Activated CD4-positive, alpha-beta T cell treated with anti-CD3 and anti-CD28 coated beads, Interleukin-10, Interleukin-2, amounts not matched to agents 100 ng/mL and 50 ng/mL, durations not matched to agents 16 hours and 8 hours (primary cell): Measurements from ENCODE around the gene PICK1.
A peak's percentile ranks its signal among the peaks of the same experiment; 100 is the strongest.
"Not testable (repeated sequence)": the region's sequence is repeated elsewhere in the genome, so short reads cannot be mapped to it uniquely, and the experiment has no call there.

Source experiments
- DNase-seq: peaks from one replicate; pipeline ENCODE4 v3.0.0-alpha.2; 2020

The PICK1 gene

DNA sequence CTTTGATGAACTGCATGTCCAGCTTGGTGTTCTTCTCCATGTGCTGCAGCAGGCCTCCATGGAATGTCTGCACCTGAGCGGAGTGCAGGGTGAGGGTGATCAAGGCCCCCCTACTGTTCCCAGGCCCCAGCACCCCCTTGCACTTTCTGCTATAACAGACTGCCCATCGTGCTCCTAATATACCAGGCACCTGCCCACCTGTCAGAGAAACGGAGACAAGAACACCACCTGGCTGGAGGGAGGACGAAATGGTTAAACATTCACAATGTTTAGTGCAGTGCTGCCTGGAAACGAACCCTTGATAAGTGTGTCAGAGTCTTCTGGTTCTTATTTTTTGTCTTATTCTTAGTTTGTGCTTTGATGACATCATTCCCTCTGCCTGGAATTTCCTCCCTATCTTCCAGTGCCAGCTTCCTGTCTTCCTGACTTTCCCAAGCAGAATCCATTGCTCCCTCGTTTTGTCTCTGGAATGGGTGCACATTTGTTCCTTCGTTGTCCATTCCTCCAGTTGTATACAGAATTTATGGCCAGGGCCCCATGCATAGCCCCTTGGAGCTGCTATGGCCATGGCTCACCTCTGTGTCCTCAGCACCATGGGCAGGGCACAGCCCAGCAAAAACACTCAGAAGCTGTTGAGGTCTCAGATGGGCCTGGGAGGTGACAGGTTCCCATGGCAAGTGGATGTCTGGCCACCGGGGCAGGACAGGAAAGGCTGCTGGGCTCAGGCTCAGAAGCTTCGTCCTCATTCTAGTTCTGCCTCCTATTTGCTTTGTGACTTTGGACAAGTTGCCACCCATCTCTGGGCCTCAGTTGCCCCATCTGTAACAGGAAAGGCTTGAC, 41.4 kb downstream of the PICK1 start:
- DNase-seq = no peak

DNA sequence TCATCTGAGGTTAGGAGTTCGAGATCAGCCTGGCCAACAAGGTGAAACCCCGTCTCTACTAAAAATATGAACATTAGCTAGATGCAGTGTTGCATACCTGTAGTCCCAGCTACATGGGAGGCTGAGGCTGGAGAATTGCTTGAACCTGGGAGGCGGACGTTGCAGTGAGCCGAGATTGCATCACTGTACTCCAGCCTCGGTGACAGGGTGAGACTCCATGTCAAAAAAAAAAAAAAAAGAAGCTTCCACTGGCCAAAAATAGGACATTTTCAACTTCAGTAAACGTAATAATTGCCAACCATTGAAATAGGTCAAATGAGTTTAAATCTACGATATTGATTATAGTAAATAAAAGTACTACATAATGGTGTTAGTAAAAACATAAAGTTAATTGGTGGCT, 46.4 kb downstream of the PICK1 start:
- no peak for DNase-seq

DNA sequence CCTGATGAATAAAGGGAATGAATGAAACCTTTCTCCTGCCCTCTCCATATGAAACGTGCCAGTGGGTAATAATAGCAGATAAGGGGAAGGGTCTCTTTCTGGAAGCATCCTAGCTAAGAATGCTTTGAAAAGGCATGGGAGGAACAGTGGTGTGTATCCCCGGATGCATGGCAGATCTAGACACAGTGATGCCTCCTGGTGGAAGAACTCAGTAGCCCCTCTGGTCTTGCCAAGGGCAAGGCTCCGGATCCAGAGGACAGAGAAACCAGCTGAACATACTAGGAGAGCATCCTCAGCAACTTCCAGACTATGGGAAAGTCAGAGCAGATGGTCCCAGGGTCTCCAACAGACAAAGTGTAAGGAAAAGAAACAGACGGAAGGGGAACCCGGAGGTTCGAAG, 46.9 kb downstream of the PICK1 start:
- no peak for DNase-seq

DNA sequence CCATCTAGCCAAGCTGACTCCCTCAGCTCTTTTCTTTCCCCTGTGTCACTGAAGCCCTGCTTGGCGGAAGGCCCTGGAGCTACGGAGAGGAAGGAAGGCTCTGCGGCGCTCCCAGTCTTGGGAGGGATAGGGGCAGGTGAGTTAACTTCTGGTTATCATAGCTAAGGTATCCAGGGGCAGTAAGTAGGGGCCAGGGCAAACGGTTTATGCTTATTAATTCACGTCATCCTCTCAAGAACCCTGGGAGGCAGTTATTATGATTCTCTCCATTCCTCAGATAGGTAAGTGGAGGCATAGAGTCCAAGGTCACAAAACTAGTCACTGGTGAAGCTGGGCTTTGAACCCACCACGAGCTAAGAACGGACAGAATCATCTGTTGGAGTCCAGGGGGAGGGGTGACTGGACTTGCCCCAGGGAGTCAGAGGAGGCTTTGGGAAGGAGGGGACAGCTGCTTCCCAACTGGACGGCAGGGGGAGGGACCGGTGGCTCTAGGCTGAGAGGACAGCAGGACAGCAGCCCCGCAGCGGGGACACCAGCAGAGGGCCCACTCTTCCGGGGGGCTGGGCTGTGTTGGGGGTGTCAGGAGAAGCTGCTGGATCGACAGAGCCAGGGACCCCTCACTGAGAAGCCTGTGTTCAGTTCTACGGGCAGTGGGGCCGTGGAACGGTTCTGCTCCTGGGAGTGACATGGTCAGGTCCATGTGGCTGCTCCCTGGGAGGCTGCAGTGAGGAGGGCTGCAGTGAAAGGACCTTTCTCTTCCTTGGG, 49.8 kb downstream of the PICK1 start:
- DNase-seq = no peak

DNA sequence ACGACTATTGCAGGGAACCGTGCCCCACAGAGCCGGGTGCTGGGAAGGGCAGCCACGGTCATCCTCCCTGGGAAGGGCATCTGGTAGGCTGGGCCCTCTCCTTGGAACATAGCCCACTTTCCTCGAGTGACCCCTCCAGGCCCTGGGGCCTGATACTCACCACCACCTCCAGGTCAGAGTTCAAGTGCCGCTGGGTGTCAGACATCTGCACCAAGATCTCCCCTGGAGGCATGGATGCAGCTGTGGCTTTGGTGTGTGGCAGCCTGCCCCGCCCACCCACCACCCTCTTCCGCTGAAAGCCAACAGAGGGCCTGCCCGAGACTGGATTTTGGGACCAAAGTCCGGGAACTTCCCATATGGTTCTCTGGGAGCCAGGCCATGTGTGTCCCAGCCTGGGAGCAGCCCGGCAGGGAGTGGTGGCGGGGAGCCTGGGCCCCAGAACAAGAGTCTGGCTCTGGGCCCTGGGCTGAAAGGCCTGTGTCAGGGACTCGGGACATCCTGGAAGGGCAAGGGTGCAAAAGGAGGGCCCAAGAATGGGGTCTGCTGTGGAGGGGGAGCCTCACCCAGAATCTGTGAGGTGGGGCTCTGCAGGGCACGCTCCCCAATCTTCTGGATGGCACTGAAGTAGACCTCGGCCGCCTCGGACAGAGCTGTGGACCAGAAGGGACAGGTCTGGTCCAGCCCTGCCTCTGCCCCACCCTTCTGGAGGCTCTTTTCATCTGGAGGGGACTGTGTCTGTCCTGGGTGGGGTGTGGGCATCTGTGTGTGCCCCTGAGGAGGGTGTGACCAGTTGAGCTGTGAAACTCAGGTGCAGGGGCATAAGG, 50.7 kb downstream of the PICK1 start:
- no peak for DNase-seq

DNA sequence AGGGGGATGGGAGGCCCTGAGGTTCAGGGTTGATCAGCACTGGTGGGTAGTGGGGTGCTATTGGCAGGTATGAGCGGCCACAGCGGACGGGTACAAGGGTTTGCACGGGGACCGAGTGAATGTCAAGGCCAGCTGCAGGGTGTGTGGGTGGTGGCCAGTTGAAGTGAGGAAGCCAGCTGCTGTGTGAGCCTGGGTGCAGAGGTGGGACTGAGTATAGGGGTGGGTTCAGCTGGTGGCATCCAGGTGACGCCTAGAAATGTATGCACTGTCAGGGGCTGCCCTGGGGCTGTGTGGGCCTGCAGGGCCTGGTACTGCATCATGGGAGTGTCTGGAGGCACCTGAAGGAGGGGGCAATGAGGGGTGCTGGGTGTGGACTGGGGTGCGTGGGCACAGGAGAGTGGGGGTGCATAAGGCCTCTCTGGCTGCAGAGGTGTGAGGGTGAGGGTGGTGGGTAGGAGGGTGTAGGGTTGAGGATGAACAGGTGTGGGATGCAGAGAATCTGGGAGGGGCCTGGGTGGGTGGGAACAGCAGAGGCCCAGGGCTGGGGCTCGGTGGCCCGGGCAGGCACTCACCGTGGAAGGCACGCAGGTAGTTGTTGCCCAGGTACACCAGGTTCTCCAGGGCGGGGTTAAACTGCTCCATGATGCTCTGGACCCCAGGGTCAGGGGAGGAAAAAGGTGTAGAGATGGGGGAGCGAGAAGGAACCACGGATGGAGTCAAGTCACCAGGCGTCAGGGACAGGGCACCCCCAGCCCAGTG, 51.5 kb downstream of the PICK1 start:
- no peak for DNase-seq

DNA sequence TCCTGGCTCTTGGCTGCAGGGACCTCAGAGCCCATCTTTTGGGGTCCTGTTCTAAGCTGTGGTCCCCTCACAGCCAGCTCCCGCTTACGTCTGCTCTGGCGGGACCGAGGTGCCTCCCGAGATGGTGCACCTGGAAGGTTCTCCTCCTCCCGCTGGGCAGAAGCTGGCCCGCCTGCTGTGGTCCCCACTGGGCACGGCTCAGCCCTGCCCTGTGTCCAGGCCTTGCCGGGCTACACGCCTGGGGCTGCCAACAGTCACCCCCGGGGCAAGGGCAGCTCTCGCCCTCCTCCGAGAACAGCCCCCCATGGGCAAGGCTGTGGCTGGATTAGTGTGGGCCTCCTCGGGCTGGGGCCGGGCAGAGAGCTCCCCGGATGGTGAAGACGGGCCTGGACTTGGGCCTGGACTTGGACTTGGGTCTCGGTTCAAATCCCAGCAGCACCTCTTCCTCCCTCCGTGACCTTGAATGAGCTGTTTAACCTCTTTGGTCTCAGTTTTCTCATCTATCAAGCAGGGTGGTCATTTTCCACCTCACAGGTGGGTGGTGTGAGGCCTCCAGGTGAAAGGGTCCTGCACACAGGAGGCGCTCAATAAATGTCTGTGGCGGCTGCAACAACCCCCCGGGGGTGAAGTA, 52.3 kb downstream of the PICK1 start:
- DNase-seq = no peak

DNA sequence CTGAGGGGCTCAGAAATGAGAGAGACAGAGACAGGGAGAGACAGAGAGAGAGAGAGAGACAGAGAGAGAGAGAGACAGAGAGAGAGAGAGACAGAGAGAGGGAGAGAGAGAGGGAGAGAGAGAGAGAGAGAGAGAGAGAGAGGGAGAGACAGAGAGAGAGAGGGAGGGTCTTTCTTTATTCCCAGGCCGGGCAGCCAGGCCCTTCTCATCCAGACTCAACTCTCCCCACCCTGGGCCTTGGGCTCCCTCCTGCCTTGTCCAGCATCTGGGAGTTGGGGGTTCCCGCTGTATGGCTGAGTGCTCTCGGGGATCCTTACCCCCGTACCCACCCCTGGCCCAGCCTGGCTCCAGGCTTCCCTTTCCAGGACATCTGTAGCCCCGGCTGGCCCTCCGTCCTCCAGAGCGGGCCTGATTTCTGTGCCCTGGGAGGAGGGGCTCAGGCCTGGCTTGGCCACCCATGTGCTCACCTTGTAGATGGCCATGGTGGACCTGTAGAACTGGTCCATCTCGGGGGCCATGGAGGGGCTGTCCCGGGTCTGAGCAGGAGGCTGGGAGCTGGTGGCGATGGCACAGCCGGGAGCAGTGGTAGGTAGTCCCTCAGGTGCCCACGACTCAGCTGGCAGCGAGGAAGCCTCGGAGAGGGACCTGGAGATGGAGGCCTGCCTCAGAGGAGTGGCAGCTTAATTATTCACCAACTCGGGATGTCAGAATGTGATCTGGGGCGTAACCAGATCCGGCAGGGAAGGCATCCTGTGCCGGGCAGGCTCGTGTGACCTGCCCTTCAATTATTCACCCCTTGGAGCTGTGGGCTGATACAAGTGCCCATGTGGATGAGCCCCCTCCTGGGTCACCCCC, 53.0 kb downstream of the PICK1 start, which contains the start of gene BAIAP2L2:
Gene BAIAP2L2, minus strand, starts transcription at position 677 of the 855 bp plus-strand sequence. Its CDS starts 159 bp downstream, at position 518.
- DNase-seq = no peak

DNA sequence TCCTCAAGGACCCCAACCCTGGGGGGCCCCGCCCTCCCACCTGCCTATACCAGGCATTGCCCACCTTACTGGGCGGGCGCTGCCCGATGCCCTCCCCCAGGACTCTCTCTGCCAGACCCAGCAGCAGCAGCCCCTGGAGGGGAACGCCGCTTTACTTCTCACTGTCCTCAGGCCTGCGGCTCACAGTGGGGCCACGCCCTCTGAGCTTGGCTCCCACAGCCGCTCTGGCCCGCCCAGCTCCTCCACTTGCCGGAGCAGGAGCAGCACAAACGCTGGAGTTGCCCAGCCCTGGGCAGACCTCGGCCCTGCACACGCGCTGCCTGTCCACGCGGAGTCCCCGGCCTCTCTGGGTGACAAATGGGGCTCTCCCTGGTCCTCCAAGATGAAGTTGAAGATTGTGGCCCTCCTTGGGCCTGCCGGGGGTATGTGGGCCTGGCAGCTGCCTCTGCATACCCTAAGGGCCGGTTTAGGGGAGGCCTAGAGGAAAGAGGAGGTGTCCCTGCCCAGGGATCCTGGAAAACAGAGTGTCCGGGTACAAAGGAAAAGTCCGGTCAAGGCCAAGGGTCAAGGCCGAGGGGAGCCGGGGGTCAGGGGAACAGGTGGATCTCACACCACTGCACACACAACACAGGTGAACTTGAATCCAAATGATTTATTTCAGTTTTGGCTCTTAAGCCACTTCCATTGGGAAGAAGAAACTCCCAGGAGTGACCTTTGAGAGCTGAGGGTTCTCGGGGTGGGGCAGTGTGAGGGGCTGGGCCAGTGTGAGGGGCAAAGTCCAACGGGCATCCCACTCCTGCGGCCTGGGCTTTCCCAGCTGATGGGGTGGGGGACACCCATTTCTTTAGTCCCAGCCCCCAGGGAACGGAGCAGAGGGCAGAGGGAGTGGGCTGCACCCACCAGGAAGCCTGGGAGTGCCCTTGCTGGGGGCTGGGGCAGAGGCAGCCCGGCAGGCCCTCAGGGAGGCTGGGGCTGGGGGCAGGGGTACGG, 54.0 kb downstream of the PICK1 start:
- no peak for DNase-seq

DNA sequence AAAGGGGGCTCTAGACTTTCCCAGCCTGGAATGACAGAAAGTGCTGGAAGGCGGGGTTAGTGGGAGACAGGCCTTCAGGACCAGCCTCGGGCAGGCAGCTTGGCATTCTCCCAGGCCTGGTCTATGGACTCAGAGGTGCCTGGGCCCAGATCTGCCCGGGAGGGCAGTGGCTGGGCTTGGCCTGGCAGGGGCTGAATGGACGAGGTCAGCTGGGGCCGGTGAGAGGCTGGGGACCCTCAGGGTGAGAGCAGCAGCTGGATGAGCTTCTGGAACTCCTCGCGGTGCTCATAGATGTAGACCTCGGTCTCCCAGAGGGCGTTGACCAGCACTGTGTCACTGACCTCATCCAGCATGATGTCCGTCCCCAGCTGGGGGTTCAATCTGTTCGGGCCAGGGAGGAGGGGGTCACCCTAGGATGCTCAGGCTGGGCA, 54.7 kb downstream of the PICK1 start:
- no peak for DNase-seq

DNA sequence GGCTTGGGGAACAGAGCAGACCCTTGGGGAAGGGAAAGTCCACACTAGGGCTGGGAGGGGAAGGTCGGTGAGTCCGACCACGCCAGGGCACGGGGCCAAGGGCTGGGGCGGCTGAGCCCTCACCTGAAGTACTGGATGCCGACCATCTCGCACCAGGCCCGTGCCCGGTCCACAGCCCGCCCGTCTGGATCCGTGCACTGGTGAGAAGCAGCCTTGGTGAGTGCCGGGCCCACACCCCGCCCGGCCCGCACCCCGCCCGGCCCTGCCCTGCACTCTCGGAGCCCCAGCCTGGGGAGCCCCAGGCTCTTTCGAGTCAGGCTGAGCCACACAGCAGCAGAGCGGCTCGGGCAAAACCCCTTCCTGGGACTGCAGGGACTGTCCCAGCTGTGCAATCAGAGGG, 55.2 kb downstream of the PICK1 start:
- DNase-seq = no peak

DNA sequence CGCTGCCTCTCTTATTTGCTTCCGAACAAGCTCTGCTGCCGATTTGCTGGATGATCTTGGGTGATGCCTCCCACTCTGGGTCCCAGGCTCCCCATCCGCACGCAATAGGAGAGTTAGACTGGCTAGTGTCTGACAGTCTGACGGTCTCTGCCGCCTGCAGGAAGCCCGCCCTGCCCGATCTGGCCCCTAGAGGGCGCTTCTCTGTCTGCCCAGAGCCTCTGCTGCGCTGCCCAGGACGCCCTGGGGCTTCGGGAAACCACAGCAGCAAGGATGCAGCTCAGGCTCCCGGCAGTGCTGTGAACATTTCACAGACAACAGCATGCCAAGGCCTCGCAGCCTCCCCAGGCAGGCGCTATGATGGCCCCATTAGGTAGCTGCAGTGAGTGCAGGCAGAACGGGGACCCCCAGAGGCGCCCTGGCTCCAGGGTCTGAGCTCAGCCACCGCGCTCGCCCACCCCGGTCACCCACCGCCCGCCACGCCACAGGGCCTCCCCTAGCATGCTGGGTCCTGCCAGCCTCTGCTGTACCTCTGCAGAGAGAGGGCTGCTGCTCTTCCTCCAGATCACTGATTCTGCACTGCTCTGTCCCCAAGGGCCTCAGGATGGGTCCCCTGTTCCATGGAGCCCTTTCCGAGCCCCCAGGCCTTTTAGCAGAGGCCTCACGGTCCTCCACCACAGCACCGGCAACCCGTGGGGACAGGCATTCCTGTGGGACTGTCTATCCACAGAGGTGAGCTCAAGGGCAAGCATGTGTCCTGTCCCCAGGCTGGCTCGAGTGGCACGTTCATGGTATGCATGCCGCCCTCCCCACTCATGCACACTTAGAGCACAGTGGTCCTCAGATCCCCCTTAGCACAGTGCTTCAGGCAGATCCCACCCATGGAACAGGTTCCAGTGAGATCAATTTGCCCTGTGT, 57.5 kb downstream of the PICK1 start:
- DNase-seq = peak; percentile 82

DNA sequence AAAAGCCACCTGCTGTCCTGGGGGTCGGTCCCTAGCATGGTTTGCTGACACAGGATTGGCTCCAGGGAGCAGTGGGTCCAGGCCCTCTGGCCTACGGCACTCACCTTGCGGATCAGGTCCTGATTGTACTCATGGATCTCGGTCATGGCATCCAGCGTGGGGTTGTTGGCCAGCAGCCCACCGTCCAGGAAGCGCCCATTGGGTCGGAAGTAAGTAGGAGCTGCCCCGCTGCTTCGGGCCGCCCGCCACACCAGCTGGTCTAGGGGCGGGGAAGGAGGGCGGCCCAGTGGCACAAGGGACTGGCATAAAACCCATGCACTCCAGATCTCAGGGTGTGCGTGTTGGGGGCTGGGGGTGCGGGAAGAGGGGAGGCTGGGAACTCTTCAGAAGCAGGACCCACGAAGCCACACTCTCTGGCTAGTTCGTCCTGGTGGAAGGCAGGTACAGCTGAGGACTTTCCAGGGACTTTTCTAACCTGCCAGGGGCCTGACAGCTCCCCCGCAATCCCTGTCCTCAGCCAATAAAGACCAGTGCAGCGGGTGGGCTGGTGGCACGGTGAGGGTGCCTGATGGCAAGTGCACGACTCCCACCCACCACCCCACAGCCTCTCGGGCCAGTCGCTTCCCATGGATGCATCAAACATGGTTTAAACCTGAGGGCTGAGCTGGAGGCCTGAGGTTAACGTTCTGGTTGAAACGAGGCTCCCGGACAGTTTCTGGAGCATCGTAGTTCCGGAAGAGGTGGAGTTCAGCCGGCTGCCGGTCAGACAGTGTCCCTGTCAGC, 58.4 kb downstream of the PICK1 start:
- no peak for DNase-seq

DNA sequence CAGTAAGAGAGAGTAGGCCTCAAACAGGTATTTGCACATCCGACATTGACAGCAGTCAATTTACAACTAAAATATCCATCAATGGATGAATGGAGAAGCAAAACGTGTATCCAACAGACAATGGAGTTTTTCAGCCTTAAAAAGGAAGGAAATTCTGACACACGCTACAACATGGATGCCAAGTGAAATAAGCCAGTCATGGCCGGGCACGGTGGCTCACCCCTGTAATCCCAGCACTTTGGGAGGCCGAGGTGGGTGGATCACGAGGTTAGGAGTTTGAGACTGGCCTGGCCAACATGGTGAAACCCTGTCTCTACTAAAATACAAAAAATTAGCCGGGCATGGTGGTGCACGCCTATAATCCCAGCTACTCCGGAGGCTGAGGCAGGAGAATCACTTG, 60.4 kb downstream of the PICK1 start:
- DNase-seq = not testable (repeated sequence)

DNA sequence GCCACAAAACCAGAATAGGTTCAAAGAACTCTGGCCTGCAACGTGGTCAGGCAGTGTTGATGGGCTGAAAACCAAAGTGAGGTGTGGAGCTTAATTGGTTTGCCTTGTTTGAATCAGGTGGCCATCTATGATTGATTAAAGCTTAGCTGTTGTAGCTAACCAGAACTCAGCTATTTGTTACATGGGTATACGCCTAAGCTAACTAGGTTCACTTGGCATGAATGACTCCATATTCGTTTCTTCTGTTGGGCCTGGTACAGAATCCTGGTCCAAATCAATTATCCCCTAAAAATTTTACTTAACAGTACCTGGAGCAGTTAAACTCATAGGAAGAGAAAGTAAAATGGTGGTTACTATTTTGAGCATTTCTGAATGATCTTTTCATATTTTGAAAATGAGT, 61.0 kb downstream of the PICK1 start:
- DNase-seq = no peak

DNA sequence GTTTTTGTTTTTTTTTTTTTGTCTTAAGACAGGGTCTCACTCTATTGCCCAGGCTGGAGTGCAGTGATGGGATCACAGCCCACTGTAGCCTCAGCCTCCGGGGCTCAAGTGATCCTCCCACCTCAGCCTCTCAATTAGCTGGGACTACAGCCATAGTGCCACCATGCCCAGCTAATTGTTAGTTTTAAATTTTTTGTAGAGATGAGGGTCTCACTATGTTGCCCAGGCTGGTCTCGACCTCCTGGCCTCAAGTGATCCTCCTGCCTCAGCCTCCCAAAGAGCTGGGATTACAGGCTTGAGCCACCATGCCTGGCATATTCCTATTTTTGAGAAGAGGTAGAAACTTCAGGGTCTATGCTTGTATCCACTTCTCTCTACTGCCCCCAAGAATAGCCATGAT, 61.5 kb downstream of the PICK1 start:
- DNase-seq = not testable (repeated sequence)

DNA sequence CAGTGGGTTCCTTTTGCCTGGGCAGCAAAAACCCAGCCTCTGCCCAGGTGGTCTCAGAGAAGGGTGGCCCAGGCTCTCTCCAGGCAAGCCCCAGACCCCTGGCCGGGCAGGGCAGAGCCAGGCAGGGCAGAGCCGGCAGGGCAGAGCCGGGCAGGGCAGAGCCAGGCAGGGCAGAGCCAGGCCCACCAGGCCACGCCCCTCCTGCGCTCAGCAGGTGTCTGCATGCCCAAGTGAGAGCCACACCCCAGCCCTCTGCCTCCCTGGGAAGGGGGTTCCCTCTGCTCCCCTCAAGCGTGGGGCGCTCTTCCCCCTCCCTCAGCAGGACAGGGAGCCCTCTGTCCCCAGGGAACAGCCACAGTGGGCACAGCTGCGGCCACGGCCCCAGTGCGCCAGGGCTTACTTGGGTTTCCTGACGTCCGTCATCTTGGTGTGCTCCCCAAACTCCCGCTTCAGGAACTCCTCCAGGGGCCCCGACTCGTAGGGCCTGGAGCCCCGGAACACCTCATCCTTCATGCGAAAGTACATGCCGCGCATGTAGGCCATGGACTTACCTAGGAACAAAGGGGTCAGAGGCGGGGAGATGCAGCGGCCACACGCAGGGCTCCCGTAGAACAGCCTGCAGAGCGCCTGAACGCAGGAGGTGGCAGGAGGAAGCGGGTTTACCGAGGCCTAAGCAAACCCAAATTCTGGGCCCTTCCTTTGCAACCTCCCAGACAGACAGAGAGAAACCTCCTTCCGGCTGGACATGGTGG, 63.3 kb downstream of the PICK1 start:
- no peak for DNase-seq
